Measurements from ENCODE around the gene BRAT1.

- TF ChIP-seq MXI1 (conservative IDR thresholded peaks at IDR 0.05; ENCODE audit: poor library complexity, severe bottlenecking): no peak
- no peak for TF ChIP-seq CTCF (IDR thresholded peaks at IDR 0.05; ENCODE audit: poor library complexity, severe bottlenecking)
- TF ChIP-seq EZH2 (IDR thresholded peaks at IDR 0.05; ENCODE audit: borderline replicate concordance, insufficient read depth, low read length, poor library complexity, severe bottlenecking): no peak
- no peak for TF ChIP-seq POLR2AphosphoS5 (IDR thresholded peaks at IDR 0.05)
- no peak for TF ChIP-seq EP300 (conservative IDR thresholded peaks at IDR 0.05; ENCODE audit: poor library complexity, severe bottlenecking)
- no peak for TF ChIP-seq SMC3 (conservative IDR thresholded peaks at IDR 0.05; ENCODE audit: poor library complexity)
- no peak for TF ChIP-seq REST (IDR thresholded peaks at IDR 0.05; ENCODE audit: borderline replicate concordance)
Observed at GRCh38 chr7:2502647-2502966, 52.7 kb downstream of the BRAT1 start.
